Liver (tissue), 9 donors: ENCODE data around the gene RNF225. TPM values are rescaled to one million over a fixed set of nuclear protein-coding genes. Genes with fewer than 3 reads are reported as not detected.

ENCODE experiments used
- DNase-seq: peaks from one replicate; pipeline ENCODE4 v3.0.0-alpha.2; 2017; ENCODE audit warnings: low spot score
- H3K27ac ChIP-seq, 2 donors: one replicate each; pipeline ENCODE4 v1.7.0; 2013; ENCODE audit warnings: inconsistent platforms in 2 of 2, low read length in 2 of 2, control low read depth in 1 of 2, low read depth in 1 of 2, mild to moderate bottlenecking in 1 of 2
- H3K27me3 ChIP-seq, 4 donors: one replicate each; pipeline versions ENCODE4 v1.6.1 to v1.7.0; 2013; ENCODE audit warnings: low read length in 3 of 4, inconsistent platforms in 1 of 4, mild to moderate bottlenecking in 1 of 4, moderate library complexity in 1 of 4; ENCODE audit not compliant: control insufficient read depth in 4 of 4, insufficient read depth in 4 of 4
- H3K36me3 ChIP-seq, 4 donors: one replicate each; pipeline versions ENCODE4 v1.6.1 to v1.7.0; 2013; ENCODE audit warnings: low read length in 3 of 4, mild to moderate bottlenecking in 3 of 4, low read depth in 1 of 4, moderate library complexity in 1 of 4; ENCODE audit not compliant: control insufficient read depth in 4 of 4, insufficient read depth in 3 of 4
- H3K4me1 ChIP-seq, 4 donors: one replicate each; pipeline versions ENCODE4 v1.6.1 to v1.7.0; 2013; ENCODE audit warnings: low read length in 3 of 4, mild to moderate bottlenecking in 3 of 4, moderate library complexity in 1 of 4; ENCODE audit not compliant: control insufficient read depth in 4 of 4, insufficient read depth in 4 of 4
- H3K4me3 ChIP-seq, 3 donors: one replicate each; pipeline versions ENCODE4 v1.6.1 to v1.7.0; 2013; ENCODE audit warnings: low read length in 3 of 3, control low read depth in 1 of 3, low read depth in 1 of 3, mild to moderate bottlenecking in 1 of 3
- H3K9ac ChIP-seq, 2 donors: one replicate each; pipeline ENCODE4 v1.7.0; 2013; ENCODE audit warnings: low read length in 2 of 2, mild to moderate bottlenecking in 2 of 2, moderate library complexity in 2 of 2, control low read depth in 1 of 2, low read depth in 1 of 2
- H3K9me3 ChIP-seq, 4 donors: one replicate each; pipeline versions ENCODE4 v1.6.1 to v1.7.0; 2013; ENCODE audit warnings: low read length in 3 of 4; ENCODE audit not compliant: control insufficient read depth in 4 of 4
- EGR1 ChIP-seq, 2 donors: IDR thresholded peaks; 2 replicates each; pipeline ENCODE4 v1.6.1; 2016 to 2018; ENCODE audit warnings: antibody characterized with exemption in 2 of 2, low read depth in 2 of 2
- FOXA1 ChIP-seq: IDR thresholded peaks from 2 replicates; pipeline ENCODE4 v1.6.1; 2016; ENCODE audit warnings: antibody characterized with exemption
- FOXA2 ChIP-seq: IDR thresholded peaks from 2 replicates; pipeline ENCODE4 v1.6.1; 2016; ENCODE audit warnings: antibody characterized with exemption
- HNF4A ChIP-seq, 2 donors: conservative IDR thresholded peaks; 2 replicates each; pipeline ENCODE4 v1.6.1; 2016; ENCODE audit warnings: antibody characterized with exemption in 2 of 2, mild to moderate bottlenecking in 2 of 2
- HNF4G ChIP-seq: IDR thresholded peaks from 2 replicates; pipeline ENCODE4 v1.6.1; 2016; ENCODE audit warnings: antibody characterized with exemption
- NR2F2 ChIP-seq: IDR thresholded peaks from 2 replicates; pipeline ENCODE4 v1.6.1; 2016; ENCODE audit warnings: antibody characterized with exemption
- RAD21 ChIP-seq, 2 donors: IDR thresholded peaks; 2 replicates each; pipeline ENCODE4 v1.6.1; 2016; ENCODE audit warnings: antibody characterized with exemption in 2 of 2, mild to moderate bottlenecking in 2 of 2
- RXRA ChIP-seq, 2 donors: IDR thresholded peaks; 2 replicates each; pipeline ENCODE4 v1.6.1; 2017 to 2018; ENCODE audit warnings: antibody characterized with exemption in 2 of 2, mild to moderate bottlenecking in 1 of 2
- SP1 ChIP-seq: IDR thresholded peaks from 2 replicates; pipeline ENCODE4 v1.6.1; 2018; ENCODE audit warnings: antibody characterized with exemption, mild to moderate bottlenecking
- TAF1 ChIP-seq: conservative IDR thresholded peaks from 2 replicates; pipeline ENCODE4 v1.6.1; 2016; ENCODE audit warnings: antibody characterized with exemption, mild to moderate bottlenecking
- YY1 ChIP-seq: IDR thresholded peaks from 2 replicates; pipeline ENCODE4 v1.6.1; 2016; ENCODE audit warnings: antibody characterized with exemption, mild to moderate bottlenecking
- WGBS: extraction: QIAGEN DNeasy Blood & Tissue Kit; methylation state at CpG from one replicate; pipeline ENCODE4 v1.1.7; 2013; 5-methylcytosine and 5-hydroxymethylcytosine counted together
- polyA plus RNA-seq, 2 donors: library from polyadenylated mRNA; stranded (reverse) in 1 of 2; unstranded in 1 of 2; fragments of 200-250 nt in 1 of 2; fragments of >200 nt in 1 of 2; fragmentation: Nextera tagmentation in 1 of 2; extraction: Ambion mirVana in 1 of 2; gene quantifications; one replicate each; pipeline versions ENCODE4 v1.2.1 to v1.2.3, GENCODE V29; 2013 to 2015
- total RNA-seq, 2 donors: library from RNA; depleted of rRNA; stranded (reverse); fragments of >200 nt; gene quantifications; one replicate each; pipeline ENCODE4 v1.2.3, GENCODE V29; 2014
- TF ChIP-seq, protein P1 (sequence below): IDR thresholded peaks from 2 replicates; pipeline ENCODE4 v1.6.1; 2016; ENCODE audit warnings: antibody characterized with exemption
- TF ChIP-seq, protein P2 (sequence below): IDR thresholded peaks from 2 replicates; pipeline ENCODE4 v1.6.1; 2016; ENCODE audit warnings: antibody characterized with exemption, mild to moderate bottlenecking
- TF ChIP-seq, protein P3 (sequence below): fragments of 150-350 bp; IDR thresholded peaks from 2 replicates; pipeline ENCODE4 v1.5.1; 2017; ENCODE audit warnings: improper control_type of control experiment, low read depth, low read length; ENCODE audit not compliant: missing input control
- TF ChIP-seq, protein P4 (sequence below): IDR thresholded peaks from 2 replicates; pipeline ENCODE4 v1.6.1; 2016; ENCODE audit warnings: antibody characterized with exemption
- donor health status: healthy.
- donor health status: healthy.
- donor health status: healthy.
- donor health status: healthy.
- donor health status: healthy.

The RNF225 gene
- total and polyA plus RNA-seq, 4 donors = not detected

DNA sequence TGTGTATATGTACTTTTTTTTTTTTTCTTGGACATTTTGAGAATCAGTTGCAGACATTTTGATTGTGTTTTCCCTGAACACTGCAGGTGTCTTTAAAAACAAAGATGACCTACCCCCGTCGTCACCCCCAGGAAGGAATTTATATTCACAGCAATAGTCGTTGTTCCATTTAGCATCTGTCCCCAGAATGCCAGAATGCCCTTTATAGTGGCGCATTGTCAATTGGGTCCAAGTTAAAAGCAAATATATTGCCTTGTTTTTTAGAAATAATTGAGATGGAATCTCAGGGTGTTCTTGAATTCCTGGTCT is 1.8 kb upstream of the RNF225 start:
- Histone ChIP-seq H3K4me1 (peaks cover 0 to 6% (median 4%) of the 10 kb centered on the region in 4 donors), H3K27me3 (peaks cover 0 to 5% (median 0%) of the 10 kb centered on the region in 4 donors), H3K9ac (no peak overlapping the region), H3K36me3 (peaks cover 24 to 48% (median 30%) of the 10 kb centered on the region in 4 donors), H3K4me3 (no peak overlapping the region), H3K9me3 (no peaks in the 10 kb centered on the region), H3K27ac (no peak overlapping the region)
- no peak for DNase-seq
- TF ChIP-seq SP1 = no peak
- 92% methylated on average over 4 of the region's 4 CpGs for WGBS

DNA sequence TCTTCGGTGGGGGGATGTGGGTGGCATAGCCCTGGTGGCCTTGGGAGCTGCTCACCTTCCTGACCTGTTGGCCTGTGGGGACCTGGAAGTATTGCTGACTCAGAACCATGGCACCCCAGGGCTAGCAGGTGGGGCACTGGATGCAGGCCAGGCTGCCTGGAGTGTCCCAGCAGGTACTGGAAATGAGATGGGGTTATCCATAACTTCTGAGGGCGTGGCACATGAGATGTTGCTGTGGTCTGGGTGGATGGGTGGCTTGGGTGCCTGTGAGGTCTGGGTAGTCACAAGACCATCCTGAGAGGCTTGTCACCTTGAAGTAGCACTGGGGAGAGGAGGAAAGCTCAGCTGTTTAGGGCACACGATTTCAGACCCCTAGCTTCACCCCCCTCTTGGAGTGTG is 636 bp upstream of the RNF225 start:
- Histone ChIP-seq H3K27ac (no peak overlapping the region), H3K36me3 (peaks cover 23 to 42% (median 26%) of the 10 kb centered on the region in 4 donors), H3K27me3 (peaks cover 0 to 5% (median 0%) of the 10 kb centered on the region in 4 donors), H3K9me3 (no peaks in the 10 kb centered on the region), H3K9ac (no peak overlapping the region), H3K4me1 (peaks cover 0 to 6% (median 3%) of the 10 kb centered on the region in 4 donors), H3K4me3 (no peak overlapping the region)
- DNase-seq = no peak
- TF ChIP-seq FOXA1 (no peak), NR2F2 (no peak), SP1 (no peak), RXRA (IDR thresholded peaks at IDR 0.05) (no peak), RAD21 (IDR thresholded peaks at IDR 0.05) (no peak), HNF4G (no peak), HNF4A (conservative IDR thresholded peaks at IDR 0.05) (no peak), TAF1 (no peak), FOXA2 (no peak), EGR1 (IDR thresholded peaks at IDR 0.05; ENCODE audit: low read depth in 2 of 2) (no peak), YY1 (no peak)
- TF ChIP-seq, protein P1, sequence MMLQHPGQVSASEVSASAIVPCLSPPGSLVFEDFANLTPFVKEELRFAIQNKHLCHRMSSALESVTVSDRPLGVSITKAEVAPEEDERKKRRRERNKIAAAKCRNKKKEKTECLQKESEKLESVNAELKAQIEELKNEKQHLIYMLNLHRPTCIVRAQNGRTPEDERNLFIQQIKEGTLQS = no peak
- TF ChIP-seq, protein P2, sequence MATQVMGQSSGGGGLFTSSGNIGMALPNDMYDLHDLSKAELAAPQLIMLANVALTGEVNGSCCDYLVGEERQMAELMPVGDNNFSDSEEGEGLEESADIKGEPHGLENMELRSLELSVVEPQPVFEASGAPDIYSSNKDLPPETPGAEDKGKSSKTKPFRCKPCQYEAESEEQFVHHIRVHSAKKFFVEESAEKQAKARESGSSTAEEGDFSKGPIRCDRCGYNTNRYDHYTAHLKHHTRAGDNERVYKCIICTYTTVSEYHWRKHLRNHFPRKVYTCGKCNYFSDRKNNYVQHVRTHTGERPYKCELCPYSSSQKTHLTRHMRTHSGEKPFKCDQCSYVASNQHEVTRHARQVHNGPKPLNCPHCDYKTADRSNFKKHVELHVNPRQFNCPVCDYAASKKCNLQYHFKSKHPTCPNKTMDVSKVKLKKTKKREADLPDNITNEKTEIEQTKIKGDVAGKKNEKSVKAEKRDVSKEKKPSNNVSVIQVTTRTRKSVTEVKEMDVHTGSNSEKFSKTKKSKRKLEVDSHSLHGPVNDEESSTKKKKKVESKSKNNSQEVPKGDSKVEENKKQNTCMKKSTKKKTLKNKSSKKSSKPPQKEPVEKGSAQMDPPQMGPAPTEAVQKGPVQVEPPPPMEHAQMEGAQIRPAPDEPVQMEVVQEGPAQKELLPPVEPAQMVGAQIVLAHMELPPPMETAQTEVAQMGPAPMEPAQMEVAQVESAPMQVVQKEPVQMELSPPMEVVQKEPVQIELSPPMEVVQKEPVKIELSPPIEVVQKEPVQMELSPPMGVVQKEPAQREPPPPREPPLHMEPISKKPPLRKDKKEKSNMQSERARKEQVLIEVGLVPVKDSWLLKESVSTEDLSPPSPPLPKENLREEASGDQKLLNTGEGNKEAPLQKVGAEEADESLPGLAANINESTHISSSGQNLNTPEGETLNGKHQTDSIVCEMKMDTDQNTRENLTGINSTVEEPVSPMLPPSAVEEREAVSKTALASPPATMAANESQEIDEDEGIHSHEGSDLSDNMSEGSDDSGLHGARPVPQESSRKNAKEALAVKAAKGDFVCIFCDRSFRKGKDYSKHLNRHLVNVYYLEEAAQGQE = no peak
- TF ChIP-seq, protein P3, sequence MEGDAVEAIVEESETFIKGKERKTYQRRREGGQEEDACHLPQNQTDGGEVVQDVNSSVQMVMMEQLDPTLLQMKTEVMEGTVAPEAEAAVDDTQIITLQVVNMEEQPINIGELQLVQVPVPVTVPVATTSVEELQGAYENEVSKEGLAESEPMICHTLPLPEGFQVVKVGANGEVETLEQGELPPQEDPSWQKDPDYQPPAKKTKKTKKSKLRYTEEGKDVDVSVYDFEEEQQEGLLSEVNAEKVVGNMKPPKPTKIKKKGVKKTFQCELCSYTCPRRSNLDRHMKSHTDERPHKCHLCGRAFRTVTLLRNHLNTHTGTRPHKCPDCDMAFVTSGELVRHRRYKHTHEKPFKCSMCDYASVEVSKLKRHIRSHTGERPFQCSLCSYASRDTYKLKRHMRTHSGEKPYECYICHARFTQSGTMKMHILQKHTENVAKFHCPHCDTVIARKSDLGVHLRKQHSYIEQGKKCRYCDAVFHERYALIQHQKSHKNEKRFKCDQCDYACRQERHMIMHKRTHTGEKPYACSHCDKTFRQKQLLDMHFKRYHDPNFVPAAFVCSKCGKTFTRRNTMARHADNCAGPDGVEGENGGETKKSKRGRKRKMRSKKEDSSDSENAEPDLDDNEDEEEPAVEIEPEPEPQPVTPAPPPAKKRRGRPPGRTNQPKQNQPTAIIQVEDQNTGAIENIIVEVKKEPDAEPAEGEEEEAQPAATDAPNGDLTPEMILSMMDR = no peak
- TF ChIP-seq, protein P4, sequence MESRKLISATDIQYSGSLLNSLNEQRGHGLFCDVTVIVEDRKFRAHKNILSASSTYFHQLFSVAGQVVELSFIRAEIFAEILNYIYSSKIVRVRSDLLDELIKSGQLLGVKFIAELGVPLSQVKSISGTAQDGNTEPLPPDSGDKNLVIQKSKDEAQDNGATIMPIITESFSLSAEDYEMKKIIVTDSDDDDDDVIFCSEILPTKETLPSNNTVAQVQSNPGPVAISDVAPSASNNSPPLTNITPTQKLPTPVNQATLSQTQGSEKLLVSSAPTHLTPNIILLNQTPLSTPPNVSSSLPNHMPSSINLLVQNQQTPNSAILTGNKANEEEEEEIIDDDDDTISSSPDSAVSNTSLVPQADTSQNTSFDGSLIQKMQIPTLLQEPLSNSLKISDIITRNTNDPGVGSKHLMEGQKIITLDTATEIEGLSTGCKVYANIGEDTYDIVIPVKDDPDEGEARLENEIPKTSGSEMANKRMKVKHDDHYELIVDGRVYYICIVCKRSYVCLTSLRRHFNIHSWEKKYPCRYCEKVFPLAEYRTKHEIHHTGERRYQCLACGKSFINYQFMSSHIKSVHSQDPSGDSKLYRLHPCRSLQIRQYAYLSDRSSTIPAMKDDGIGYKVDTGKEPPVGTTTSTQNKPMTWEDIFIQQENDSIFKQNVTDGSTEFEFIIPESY = no peak
- 77% methylated on average over 3 of the region's 3 CpGs for WGBS
